ENCODE results near the gene KRT14.
"Not testable (repeated sequence)": the region's sequence is repeated elsewhere in the genome, so short reads cannot be mapped to it uniquely, and the experiment has no call there.

Gene KRT14

GRCh38 chr17:41547378-41547841 is 39.3 kb downstream of the KRT14 start:
- no peak for DNase-seq (ENCODE audit: low spot score)

GRCh38 chr17:41546819-41547218 is 39.9 kb downstream of the KRT14 start:
- DNase-seq (ENCODE audit: low spot score) = no peak

GRCh38 chr17:41545829-41546410 is 40.8 kb downstream of the KRT14 start:
- no peak for DNase-seq (ENCODE audit: low spot score)

GRCh38 chr17:41544935-41545334 is 41.8 kb downstream of the KRT14 start:
- no peak for DNase-seq (ENCODE audit: low spot score)

GRCh38 chr17:41544491-41544892 is 42.2 kb downstream of the KRT14 start:
- no peak for DNase-seq (ENCODE audit: low spot score)

- not testable (repeated sequence) for DNase-seq (ENCODE audit: low spot score)
These were observed 43.9 kb downstream of the KRT14 start for GRCh38 chr17:41542786-41543185.

GRCh38 chr17:41542357-41542756 is 44.3 kb downstream of the KRT14 start:
- DNase-seq (ENCODE audit: low spot score) = no peak

GRCh38 chr17:41540921-41541625 is 45.6 kb downstream of the KRT14 start:
- no peak for DNase-seq (ENCODE audit: low spot score)

GRCh38 chr17:41539979-41540701 is 46.6 kb downstream of the KRT14 start:
- no peak for DNase-seq (ENCODE audit: low spot score)

- DNase-seq (ENCODE audit: low spot score) = no peak
These were observed 47.6 kb downstream of the KRT14 start for GRCh38 chr17:41539071-41539492.

- DNase-seq (ENCODE audit: low spot score) = peak; percentile 55
These were observed 48.1 kb downstream of the KRT14 start for GRCh38 chr17:41538565-41538991.

GRCh38 chr17:41537990-41538389 is 48.7 kb downstream of the KRT14 start:
- DNase-seq (ENCODE audit: low spot score) = no peak

- no peak for DNase-seq (ENCODE audit: low spot score)
These were observed 49.1 kb downstream of the KRT14 start for GRCh38 chr17:41537614-41537954.

GRCh38 chr17:41536741-41537613 is 49.7 kb downstream of the KRT14 start:
- DNase-seq (ENCODE audit: low spot score) = no peak

- DNase-seq (ENCODE audit: low spot score) = no peak
These were observed 50.8 kb downstream of the KRT14 start for GRCh38 chr17:41535764-41536481.

- no peak for DNase-seq (ENCODE audit: low spot score)
These were observed 51.7 kb downstream of the KRT14 start for GRCh38 chr17:41534899-41535546.

- no peak for DNase-seq (ENCODE audit: low spot score)
These were observed 53.1 kb downstream of the KRT14 start for GRCh38 chr17:41533613-41534012.

GRCh38 chr17:41532947-41533570 is 53.6 kb downstream of the KRT14 start:
- DNase-seq (ENCODE audit: low spot score) = no peak
